Activated B cell treated with CpG ODN at 0.5 μM for 24 hours (primary cell): ENCODE measurements around the gene MAFG. TPM values are rescaled to one million over a fixed set of nuclear protein-coding genes. Genes with fewer than 3 reads are reported as not detected.
"Not testable (repeated sequence)": the region's sequence is repeated elsewhere in the genome, so short reads cannot be mapped to it uniquely, and the experiment has no call there.

Experiments
- ATAC-seq: fragments of 200-7000 bp; cut with Tn5 transposase; one replicate; pipeline ENCODE4 v1.10.0; 2021; ENCODE audit warnings: low read depth, mild to moderate bottlenecking, moderate library complexity
- CTCF ChIA-PET: fragments of 350-600 bp; sonication (Branson Sonifier 250); formaldehyde crosslinking; loops from one replicate; lab custom pipeline; 2021; ENCODE audit warnings: antibody characterized with exemption; lab: Charles Lee
- POLR2A ChIA-PET: fragments of 350-600 bp; sonication (Branson Sonifier 250); formaldehyde crosslinking; loops from one replicate; lab custom pipeline; 2021; ENCODE audit warnings: antibody characterized with exemption; lab: Charles Lee
- DNase-seq: peaks from one replicate; pipeline ENCODE4 v3.0.0; 2022
- H3K27ac Mint-ChIP-seq: one replicate; pipeline ENCODE4 v1.8.0; 2020; ENCODE audit warnings: mixed read lengths
- H3K27me3 Mint-ChIP-seq: one replicate; pipeline ENCODE4 v1.8.0; 2021; ENCODE audit warnings: mixed read lengths
- H3K36me3 Mint-ChIP-seq: one replicate; pipeline ENCODE4 v1.8.0; 2021; ENCODE audit warnings: low read depth, mixed read lengths
- H3K4me1 Mint-ChIP-seq: one replicate; pipeline ENCODE4 v1.8.0; 2021; ENCODE audit warnings: mixed read lengths
- H3K4me3 Mint-ChIP-seq: one replicate; pipeline ENCODE4 v1.8.0; 2020; ENCODE audit warnings: mild to moderate bottlenecking, mixed read lengths
- H3K9me3 Mint-ChIP-seq: one replicate; pipeline ENCODE4 v1.8.0; 2020; ENCODE audit warnings: mixed read lengths
- CTCF ChIP-seq: fragments of 200-600 bp; IDR thresholded peaks from one replicate; pipeline ENCODE4 v1.8.0; 2022; ENCODE audit warnings: antibody characterized with exemption, mild to moderate bottlenecking
- intact Hi-C: fragments of 100-400 bp; cut with micrococcal nuclease; formaldehyde crosslinking; loops from one replicate; pipeline ENCODE4 v1.15.1; 2024
- total RNA-seq: library from RNA; stranded (reverse); gene quantifications from 2 replicates; pipeline ENCODE4 v1.2.3, GENCODE V29; 2022

MAFG gene
- total RNA-seq, 1 donor from 2014 or later, result 30.7 TPM

- Mint-ChIP-seq H3K36me3 (no peaks in the 10 kb centered on the region), H3K9me3 (no peaks in the 10 kb centered on the region), H3K4me1 (peaks cover 4% of the 10 kb centered on the region), H3K27me3 (peaks cover 13% of the 10 kb centered on the region), H3K4me3 (no peak overlapping the region), H3K27ac (no peak overlapping the region)
- no peak for TF ChIP-seq CTCF
- intact Hi-C loops, result no loop called here
- ATAC-seq, result no peak
- CTCF ChIA-PET, result no interaction called here
- DNase-seq, result no peak
- POLR2A ChIA-PET, result no interaction called here
Measured at GRCh38 chr17:81956607-81957589, 29.4 kb upstream of the MAFG start.

GRCh38 chr17:81955756-81956544, 28.4 kb upstream of the MAFG start:
- H3K27me3 Mint-ChIP-seq, result peaks cover 13% of the 10 kb centered on the region
- intact Hi-C loops, result no loop called here
- ATAC-seq (no peak), DNase-seq (no peak)
- H3K27ac Mint-ChIP-seq, result no peak overlapping the region
- ChIA-PET CTCF (no interaction called here), POLR2A (no interaction called here)
- H3K36me3 Mint-ChIP-seq, result no peaks in the 10 kb centered on the region
- no peak overlapping the region for H3K4me3 Mint-ChIP-seq
- H3K9me3 Mint-ChIP-seq, result no peaks in the 10 kb centered on the region
- no peak for TF ChIP-seq CTCF
- H3K4me1 Mint-ChIP-seq, result peaks cover 4% of the 10 kb centered on the region

- H3K27ac Mint-ChIP-seq, result no peak overlapping the region
- no peaks in the 10 kb centered on the region for H3K36me3 Mint-ChIP-seq
- intact Hi-C loops, result no loop called here
- peaks cover 4% of the 10 kb centered on the region for H3K4me1 Mint-ChIP-seq
- POLR2A ChIA-PET, result no interaction called here
- H3K4me3 Mint-ChIP-seq, result no peak overlapping the region
- TF ChIP-seq CTCF, result no peak
- DNase-seq (no peak), ATAC-seq (no peak)
- H3K9me3 Mint-ChIP-seq, result no peaks in the 10 kb centered on the region
- CTCF ChIA-PET, result no interaction called here
- H3K27me3 Mint-ChIP-seq, result peaks cover 13% of the 10 kb centered on the region
Measured at GRCh38 chr17:81955058-81955681, 27.6 kb upstream of the MAFG start.

- ChIA-PET CTCF (interaction anchor here (1.2 kb wide), 1 partner anchor 85 kb away, joined by 4 read pairs; no protein-coding TSS in a partner anchor), POLR2A (no interaction called here)
- intact Hi-C loops, result no loop called here
- ATAC-seq (no peak), DNase-seq (no peak)
- no peak for TF ChIP-seq CTCF
- Mint-ChIP-seq H3K27me3 (peaks cover 13% of the 10 kb centered on the region), H3K36me3 (no peaks in the 10 kb centered on the region), H3K27ac (no peak overlapping the region), H3K4me1 (peaks cover 4% of the 10 kb centered on the region), H3K9me3 (no peaks in the 10 kb centered on the region), H3K4me3 (no peak overlapping the region)
Measured at GRCh38 chr17:81954131-81955057, 26.9 kb upstream of the MAFG start.

GRCh38 chr17:81953443-81953842, 25.9 kb upstream of the MAFG start:
- H3K9me3 Mint-ChIP-seq, H3K4me1 Mint-ChIP-seq, H3K4me3 Mint-ChIP-seq, DNase-seq, H3K36me3 Mint-ChIP-seq, ATAC-seq, intact Hi-C loops, H3K27ac Mint-ChIP-seq, H3K27me3 Mint-ChIP-seq: not testable (repeated sequence)
- ChIA-PET POLR2A (interaction anchor here (0.6 to 0.7 kb wide), 2 partner anchors 22 to 38 kb away, joined by 3 to 4 read pairs; no protein-coding TSS in a partner anchor), CTCF (interaction anchor here (1.2 kb wide), 1 partner anchor 84 kb away, joined by 4 read pairs; no protein-coding TSS in a partner anchor)
